HG02642 (cell line): ENCODE data around the gene MAGI2.
A peak's percentile ranks its signal among the peaks of the same experiment; 100 is the strongest.
"Not testable (repeated sequence)": the region's sequence is repeated elsewhere in the genome, so short reads cannot be mapped to it uniquely, and the experiment has no call there.

Source experiments
- ATAC-seq: cut with Tn5 transposase; IDR thresholded peaks from one replicate; pipeline ENCODE4 v1.9.1; 2021; ENCODE audit warnings: mild to moderate bottlenecking; ENCODE audit not compliant: unreplicated experiment, poor library complexity

The MAGI2 gene

GRCh38 chr7:78539825-78540224, 913.6 kb downstream of the MAGI2 start:
- ATAC-seq: no peak

- ATAC-seq: no peak
Observed at GRCh38 chr7:78535655-78536054, 917.8 kb downstream of the MAGI2 start.

- no peak for ATAC-seq
Observed at GRCh38 chr7:78530351-78530750, 923.1 kb downstream of the MAGI2 start.

GRCh38 chr7:78529392-78529791, 924.1 kb downstream of the MAGI2 start:
- ATAC-seq: no peak

GRCh38 chr7:78528964-78529363, 924.5 kb downstream of the MAGI2 start:
- no peak for ATAC-seq

- ATAC-seq: no peak
Observed at GRCh38 chr7:78523930-78524329, 929.5 kb downstream of the MAGI2 start.

GRCh38 chr7:78521961-78522360, 931.5 kb downstream of the MAGI2 start:
- ATAC-seq: no peak

GRCh38 chr7:78516450-78516849, 937.0 kb downstream of the MAGI2 start:
- ATAC-seq: no peak

- ATAC-seq: no peak
Observed at GRCh38 chr7:78514634-78515033, 938.8 kb downstream of the MAGI2 start.

- peak; percentile 66 for ATAC-seq
Observed at GRCh38 chr7:78510580-78511188, 942.8 kb downstream of the MAGI2 start.

- not testable (repeated sequence) for ATAC-seq
Observed at GRCh38 chr7:78503301-78503700, 950.2 kb downstream of the MAGI2 start.

GRCh38 chr7:78501064-78501463, 952.4 kb downstream of the MAGI2 start:
- no peak for ATAC-seq

GRCh38 chr7:78499971-78500370, 953.5 kb downstream of the MAGI2 start:
- ATAC-seq: no peak

GRCh38 chr7:78499283-78499682, 954.2 kb downstream of the MAGI2 start:
- ATAC-seq: no peak

- ATAC-seq: no peak
Observed at GRCh38 chr7:78497728-78498427, 955.6 kb downstream of the MAGI2 start.

- no peak for ATAC-seq
Observed at GRCh38 chr7:78496096-78496630, 957.3 kb downstream of the MAGI2 start.

- ATAC-seq: no peak
Observed at GRCh38 chr7:78493401-78493800, 960.1 kb downstream of the MAGI2 start.

- ATAC-seq: no peak
Observed at GRCh38 chr7:78492146-78492545, 961.3 kb downstream of the MAGI2 start.

- ATAC-seq: no peak
Observed at GRCh38 chr7:78490524-78490923, 962.9 kb downstream of the MAGI2 start.

GRCh38 chr7:78489476-78490240, 963.8 kb downstream of the MAGI2 start:
- no peak for ATAC-seq

- ATAC-seq: no peak
Observed at GRCh38 chr7:78487464-78487863, 966.0 kb downstream of the MAGI2 start.
